Stomach (tissue), 9 donors: Measurements from ENCODE around the gene RPP38. TPM values are rescaled to one million over a fixed set of nuclear protein-coding genes. Genes with fewer than 3 reads are reported as not detected.

Experiments
- DNase-seq, 2 donors: peaks; one replicate each; pipeline versions ENCODE4 v3.0.0 to v3.0.0-alpha.2; 2013 to 2019
- H3K27ac ChIP-seq, 5 donors: fragments of 200-600 bp in 4 of 5; sonication (generic) in 4 of 5; one replicate each; pipeline ENCODE4 v1.5.1; 2013 to 2019; ENCODE audit warnings: mild to moderate bottlenecking in 1 of 5, moderate library complexity in 1 of 5
- H3K27me3 ChIP-seq, 3 donors: fragments of 200-600 bp; sonication (generic); one replicate each; pipeline ENCODE4 v1.5.1; 2017 to 2019; ENCODE audit warnings: mixed run types in 1 of 3
- H3K36me3 ChIP-seq, 4 donors: fragments of 200-600 bp; sonication (generic); 1 replicate in 3 of 4; 2 replicates in 1 of 4; pipeline ENCODE4 v1.5.1; 2016 to 2019
- H3K4me1 ChIP-seq, 4 donors: fragments of 200-600 bp; sonication (generic); one replicate each; pipeline ENCODE4 v1.5.1; 2016 to 2019
- H3K4me3 ChIP-seq, 4 donors: fragments of 200-600 bp; sonication (generic) in 3 of 4; one replicate each; pipeline ENCODE4 v1.5.1; 2016 to 2019; ENCODE audit warnings: mild to moderate bottlenecking in 1 of 4
- H3K9me3 ChIP-seq, 4 donors: fragments of 200-600 bp; sonication (generic); one replicate each; pipeline ENCODE4 v1.5.1; 2016 to 2019
- EP300 ChIP-seq: sonication (generic); formaldehyde crosslinking; IDR thresholded peaks from one replicate; pipeline ENCODE4 v1.6.1; 2017; ENCODE audit warnings: antibody characterized with exemption
- POLR2A ChIP-seq, 4 donors: fragments of 450-650 bp; IDR thresholded peaks; one replicate each; pipeline ENCODE4 v1.6.1; 2016; ENCODE audit warnings: antibody characterized with exemption in 4 of 4, control low read depth in 2 of 4, mild to moderate bottlenecking in 1 of 4, moderate library complexity in 1 of 4
- POLR2AphosphoS5 ChIP-seq, 3 donors: sonication (generic); formaldehyde crosslinking; IDR thresholded peaks; one replicate each; pipeline ENCODE4 v1.6.1; 2016; ENCODE audit warnings: antibody characterized with exemption in 3 of 3
- WGBS, 5 donors: extraction: QIAGEN DNeasy Blood & Tissue Kit in 3 of 5; methylation state at CpG; one replicate each; pipeline versions ENCODE4 v1.1.5 to v1.1.7; 2013 to 2018; 5-methylcytosine and 5-hydroxymethylcytosine counted together
- intact Hi-C: fragments of 100-400 bp; cut with DNase I; formaldehyde crosslinking; loops from one replicate; pipeline ENCODE4 v1.15.1; 2023; ENCODE audit warnings: low total_unique reads
- polyA plus RNA-seq, 3 donors: library from polyadenylated mRNA; stranded (reverse); fragments of 200-250 nt; gene quantifications; one replicate each; pipeline ENCODE4 v1.2.3, GENCODE V29; 2013
- total RNA-seq, 5 donors: library from RNA; depleted of rRNA; stranded (reverse); fragments of >200 nt; gene quantifications; one replicate each; pipeline versions ENCODE4 v1.1.0 to v1.2.3, GENCODE V29; 2014 to 2016
- TF ChIP-seq, protein P1 (sequence below), 7 experiments: fragments of 450-650 bp in 4 of 7; fragments of 200-600 bp in 3 of 7; sonication (generic) in 3 of 7; IDR thresholded peaks; one replicate each; pipeline ENCODE4 v1.5.1; 2016 to 2019; ENCODE audit warnings: antibody characterized with exemption in 7 of 7, control low read depth in 2 of 7, mild to moderate bottlenecking in 1 of 7
- donor health status: healthy with polysubstance abuse.
- donor health status: Bipolar disorder and iron deficiency.
- donor health status: healthy.

RPP38 gene
- total and polyA plus RNA-seq, 8 donors = 4.5 to 29.4 (median 19.6) TPM; not detected in 1

DNA sequence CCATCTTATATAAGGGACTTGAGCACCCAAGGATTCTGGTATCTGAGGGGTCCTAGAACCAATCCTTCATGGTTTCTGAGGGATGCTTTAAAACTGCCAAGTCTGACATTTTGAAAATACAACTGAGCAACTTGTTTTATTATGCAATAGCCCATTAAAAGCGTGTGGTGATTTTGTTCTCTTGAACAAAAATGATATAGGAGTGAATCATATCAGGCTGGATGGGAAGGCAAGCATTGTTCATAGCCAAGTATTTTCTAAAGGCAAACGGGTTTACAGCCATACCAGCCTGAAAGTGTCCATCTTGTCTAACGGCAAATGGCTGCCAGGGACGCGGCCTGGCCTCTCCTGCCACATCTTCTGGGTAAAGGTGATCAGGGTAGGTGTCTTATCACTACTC lies 23.4 kb downstream of the RPP38 start:
- peaks cover 4 to 80% (median 71%) of the 10 kb centered on the region in 4 donors for H3K36me3 ChIP-seq
- intact Hi-C loops = no loop called here
- H3K4me3 ChIP-seq = no peak overlapping the region
- WGBS, 5 donors = 90 to 96% (median 95%) methylated on average over 5 of the region's 5 CpGs
- DNase-seq = no peak
- H3K9me3 ChIP-seq = no peaks in the 10 kb centered on the region
- TF ChIP-seq, protein P1, sequence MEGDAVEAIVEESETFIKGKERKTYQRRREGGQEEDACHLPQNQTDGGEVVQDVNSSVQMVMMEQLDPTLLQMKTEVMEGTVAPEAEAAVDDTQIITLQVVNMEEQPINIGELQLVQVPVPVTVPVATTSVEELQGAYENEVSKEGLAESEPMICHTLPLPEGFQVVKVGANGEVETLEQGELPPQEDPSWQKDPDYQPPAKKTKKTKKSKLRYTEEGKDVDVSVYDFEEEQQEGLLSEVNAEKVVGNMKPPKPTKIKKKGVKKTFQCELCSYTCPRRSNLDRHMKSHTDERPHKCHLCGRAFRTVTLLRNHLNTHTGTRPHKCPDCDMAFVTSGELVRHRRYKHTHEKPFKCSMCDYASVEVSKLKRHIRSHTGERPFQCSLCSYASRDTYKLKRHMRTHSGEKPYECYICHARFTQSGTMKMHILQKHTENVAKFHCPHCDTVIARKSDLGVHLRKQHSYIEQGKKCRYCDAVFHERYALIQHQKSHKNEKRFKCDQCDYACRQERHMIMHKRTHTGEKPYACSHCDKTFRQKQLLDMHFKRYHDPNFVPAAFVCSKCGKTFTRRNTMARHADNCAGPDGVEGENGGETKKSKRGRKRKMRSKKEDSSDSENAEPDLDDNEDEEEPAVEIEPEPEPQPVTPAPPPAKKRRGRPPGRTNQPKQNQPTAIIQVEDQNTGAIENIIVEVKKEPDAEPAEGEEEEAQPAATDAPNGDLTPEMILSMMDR (IDR thresholded peaks at IDR 0.05) = no peak
- no peak for TF ChIP-seq POLR2A (IDR thresholded peaks at IDR 0.05)
- no peak for TF ChIP-seq POLR2AphosphoS5 (IDR thresholded peaks at IDR 0.05)
- no peak for TF ChIP-seq EP300
- no peak overlapping the region for H3K27ac ChIP-seq
- H3K4me1 ChIP-seq = peaks cover 0 to 5% (median 2%) of the 10 kb centered on the region in 4 donors
- H3K27me3 ChIP-seq = no peaks in the 10 kb centered on the region

- intact Hi-C loops = no loop called here
- Histone ChIP-seq H3K9me3 (no peaks in the 10 kb centered on the region), H3K27me3 (no peaks in the 10 kb centered on the region), H3K36me3 (peaks cover 9 to 82% (median 78%) of the 10 kb centered on the region in 4 donors), H3K4me1 (peaks cover 0 to 5% (median 2%) of the 10 kb centered on the region in 4 donors), H3K4me3 (no peak overlapping the region), H3K27ac (no peak overlapping the region)
- TF ChIP-seq EP300 = no peak
- no peak for TF ChIP-seq POLR2AphosphoS5 (IDR thresholded peaks at IDR 0.05)
- TF ChIP-seq, protein P1 (IDR thresholded peaks at IDR 0.05) = no peak
- no peak for TF ChIP-seq POLR2A (IDR thresholded peaks at IDR 0.05)
- WGBS, 5 donors = 95 to 100% (median 96%) methylated on average over 1 of the region's 1 CpG
- no peak for DNase-seq
These were observed 24.6 kb downstream of the RPP38 start for GRCh38 chr10:15121707-15122106.

GRCh38 chr10:15122477-15123030 lies 25.4 kb downstream of the RPP38 start:
- Histone ChIP-seq H3K36me3 (peaks cover 12 to 84% (median 79%) of the 10 kb centered on the region in 4 donors), H3K4me1 (peaks cover 0 to 5% (median 2%) of the 10 kb centered on the region in 4 donors), H3K4me3 (no peak overlapping the region), H3K9me3 (no peaks in the 10 kb centered on the region), H3K27ac (no peak overlapping the region), H3K27me3 (no peaks in the 10 kb centered on the region)
- intact Hi-C loops = no loop called here
- DNase-seq = no peak
- WGBS, 5 donors = 81 to 91% (median 90%) methylated on average over 9 of the region's 9 CpGs
- TF ChIP-seq POLR2AphosphoS5 (IDR thresholded peaks at IDR 0.05) (no peak), EP300 (no peak)
- TF ChIP-seq, protein P1 (IDR thresholded peaks at IDR 0.05) = no peak

DNA sequence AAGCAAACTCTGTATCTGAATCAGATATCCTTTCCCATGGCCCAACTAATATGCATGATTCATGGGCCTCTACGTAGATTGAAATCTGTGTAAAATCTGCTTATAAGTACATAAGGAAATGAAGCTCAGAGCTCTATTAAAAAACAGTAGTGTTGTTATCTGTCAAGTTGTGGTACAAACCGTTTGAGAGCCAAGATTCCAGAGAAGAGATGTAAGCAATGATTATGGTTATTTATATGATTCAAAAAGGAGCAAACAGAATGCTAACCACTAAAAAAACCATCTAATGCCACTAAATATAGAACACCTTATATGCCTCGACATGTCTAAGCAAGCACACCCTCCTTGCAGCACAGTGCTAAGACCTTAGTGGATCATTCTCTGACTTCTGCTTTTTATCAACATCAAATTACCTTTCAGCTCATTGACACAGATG lies 26.6 kb downstream of the RPP38 start:
- 31 to 55% (median 41%) methylated on average over 3 of the region's 3 CpGs for WGBS, 5 donors
- Histone ChIP-seq H3K4me3 (no peak overlapping the region), H3K27me3 (no peaks in the 10 kb centered on the region), H3K4me1 (peaks cover 0 to 5% (median 2%) of the 10 kb centered on the region in 4 donors), H3K36me3 (peaks cover 12 to 83% (median 79%) of the 10 kb centered on the region in 4 donors), H3K27ac (no peak overlapping the region), H3K9me3 (no peaks in the 10 kb centered on the region)
- no peak for DNase-seq
- intact Hi-C loops = no loop called here
- TF ChIP-seq POLR2A (IDR thresholded peaks at IDR 0.05) (no peak), EP300 (no peak), POLR2AphosphoS5 (IDR thresholded peaks at IDR 0.05) (no peak)
- TF ChIP-seq, protein P1 (IDR thresholded peaks at IDR 0.05) = no peak
